HAP-1 (cell line): ENCODE results near the gene PCBP3.
"Not testable (repeated sequence)": the region's sequence is repeated elsewhere in the genome, so short reads cannot be mapped to it uniquely, and the experiment has no call there.

ENCODE experiments used
- DNase-seq, 2 experiments: peaks; one replicate each; pipeline ENCODE4 v3.0.0-alpha.2; 2016 to 2020; ENCODE audit warnings: low spot score in 2 of 2
- H3K27me3 ChIP-seq: fragments of 250-450 bp; sonication (Bioruptor Pico); 2 replicates; pipeline ENCODE4 v1.5.1; 2020; ENCODE audit warnings: low read depth, mild to moderate bottlenecking, moderate library complexity
- H3K36me3 ChIP-seq: fragments of 250-450 bp; sonication (Bioruptor Pico); replicated peaks from 2 replicates; pipeline ENCODE4 v1.5.1; 2020; ENCODE audit warnings: mild to moderate bottlenecking
- H3K4me1 ChIP-seq: fragments of 250-450 bp; sonication (Bioruptor Pico); 2 replicates; pipeline ENCODE4 v1.5.1; 2020; ENCODE audit warnings: mild to moderate bottlenecking
- H3K4me3 ChIP-seq: fragments of 250-450 bp; sonication (Bioruptor Pico); 2 replicates; pipeline ENCODE4 v1.5.1; 2020; ENCODE audit warnings: mild to moderate bottlenecking, moderate library complexity
- H3K9me3 ChIP-seq: fragments of 250-450 bp; sonication (Bioruptor Pico); 2 replicates; pipeline ENCODE4 v1.5.1; 2020; ENCODE audit warnings: mild to moderate bottlenecking, moderate library complexity
- in situ Hi-C: fragments of 300-500 bp; cut with MboI; formaldehyde crosslinking; loops from 3 replicates; pipeline ENCODE4 v1.14.3; 2020; ENCODE audit warnings: low sequenced_read_pairs, inconsistent platforms, mixed read lengths

Gene PCBP3

GRCh38 chr21:45895778-45896370 is 252.3 kb downstream of the PCBP3 start:
- H3K27me3 ChIP-seq, result no peaks in the 10 kb centered on the region
- H3K4me3 ChIP-seq, result no peak overlapping the region
- no peaks in the 10 kb centered on the region for H3K4me1 ChIP-seq
- H3K9me3 ChIP-seq, result no peaks in the 10 kb centered on the region
- H3K36me3 ChIP-seq, result no peaks in the 10 kb centered on the region
- DNase-seq, result no peak
- in situ Hi-C loops, result no loop called here

GRCh38 chr21:45896431-45896830 is 252.9 kb downstream of the PCBP3 start:
- H3K27me3 ChIP-seq, DNase-seq, H3K4me3 ChIP-seq, H3K36me3 ChIP-seq, H3K4me1 ChIP-seq, in situ Hi-C loops, H3K9me3 ChIP-seq: not testable (repeated sequence)

GRCh38 chr21:45897191-45898027 is 253.9 kb downstream of the PCBP3 start:
- no peak for DNase-seq
- Histone ChIP-seq H3K9me3 (no peaks in the 10 kb centered on the region), H3K4me1 (no peaks in the 10 kb centered on the region), H3K4me3 (no peak overlapping the region), H3K36me3 (no peaks in the 10 kb centered on the region), H3K27me3 (no peaks in the 10 kb centered on the region)
- in situ Hi-C loops, result no loop called here

GRCh38 chr21:45898028-45898350 is 254.5 kb downstream of the PCBP3 start:
- in situ Hi-C loops, result no loop called here
- H3K27me3 ChIP-seq, result no peaks in the 10 kb centered on the region

GRCh38 chr21:45898781-45899180 is 255.3 kb downstream of the PCBP3 start:
- H3K4me1 ChIP-seq, result no peaks in the 10 kb centered on the region
- no peak for DNase-seq
- no peak overlapping the region for H3K4me3 ChIP-seq
- no peaks in the 10 kb centered on the region for H3K9me3 ChIP-seq
- in situ Hi-C loops, result no loop called here
- H3K27me3 ChIP-seq, result no peaks in the 10 kb centered on the region
- H3K36me3 ChIP-seq, result no peaks in the 10 kb centered on the region

More at GRCh38 chr21:45898028-45898350, 254.5 kb downstream of the PCBP3 start:
- Histone ChIP-seq H3K4me3 (no peak overlapping the region), H3K36me3 (no peaks in the 10 kb centered on the region), H3K9me3 (no peaks in the 10 kb centered on the region), H3K4me1 (no peaks in the 10 kb centered on the region)
- no peak for DNase-seq

- Histone ChIP-seq H3K4me3 (no peak overlapping the region), H3K9me3 (no peaks in the 10 kb centered on the region), H3K36me3 (no peaks in the 10 kb centered on the region), H3K4me1 (no peaks in the 10 kb centered on the region), H3K27me3 (no peaks in the 10 kb centered on the region)
- no peak for DNase-seq
- in situ Hi-C loops, result no loop called here
Measured at GRCh38 chr21:45899317-45900033, 255.9 kb downstream of the PCBP3 start.

- Histone ChIP-seq H3K4me3 (no peak overlapping the region), H3K4me1 (no peaks in the 10 kb centered on the region), H3K27me3 (no peaks in the 10 kb centered on the region), H3K9me3 (no peaks in the 10 kb centered on the region), H3K36me3 (no peaks in the 10 kb centered on the region)
- no peak for DNase-seq
- in situ Hi-C loops, result no loop called here
Measured at GRCh38 chr21:45900034-45900868, 256.7 kb downstream of the PCBP3 start.

GRCh38 chr21:45901061-45901690 is 257.7 kb downstream of the PCBP3 start:
- H3K36me3 ChIP-seq, result no peaks in the 10 kb centered on the region
- no peak for DNase-seq
- no peaks in the 10 kb centered on the region for H3K9me3 ChIP-seq
- no peak overlapping the region for H3K4me3 ChIP-seq
- in situ Hi-C loops, result no loop called here
- H3K27me3 ChIP-seq, result no peaks in the 10 kb centered on the region
- H3K4me1 ChIP-seq, result no peaks in the 10 kb centered on the region

GRCh38 chr21:45902292-45902995 is 258.9 kb downstream of the PCBP3 start:
- in situ Hi-C loops, result no loop called here
- H3K27me3 ChIP-seq, result no peaks in the 10 kb centered on the region
- no peak for DNase-seq
- H3K4me1 ChIP-seq, result no peaks in the 10 kb centered on the region
- no peaks in the 10 kb centered on the region for H3K9me3 ChIP-seq
- H3K4me3 ChIP-seq, result no peak overlapping the region
- no peaks in the 10 kb centered on the region for H3K36me3 ChIP-seq

GRCh38 chr21:45905196-45905595 is 261.7 kb downstream of the PCBP3 start:
- no peak for DNase-seq
- Histone ChIP-seq H3K4me3 (no peak overlapping the region), H3K27me3 (no peaks in the 10 kb centered on the region), H3K9me3 (no peaks in the 10 kb centered on the region), H3K36me3 (no peaks in the 10 kb centered on the region), H3K4me1 (no peaks in the 10 kb centered on the region)
- in situ Hi-C loops, result no loop called here

- no peak overlapping the region for H3K4me3 ChIP-seq
- no peaks in the 10 kb centered on the region for H3K9me3 ChIP-seq
- no peaks in the 10 kb centered on the region for H3K4me1 ChIP-seq
- no peaks in the 10 kb centered on the region for H3K36me3 ChIP-seq
- in situ Hi-C loops, result no loop called here
- H3K27me3 ChIP-seq, result no peaks in the 10 kb centered on the region
- DNase-seq, result no peak
Measured at GRCh38 chr21:45906196-45906805, 262.8 kb downstream of the PCBP3 start.

GRCh38 chr21:45906859-45907258 is 263.3 kb downstream of the PCBP3 start:
- H3K9me3 ChIP-seq, result no peaks in the 10 kb centered on the region
- no peak overlapping the region for H3K4me3 ChIP-seq

More at GRCh38 chr21:45906859-45907258, 263.3 kb downstream of the PCBP3 start:
- no peaks in the 10 kb centered on the region for H3K27me3 ChIP-seq
- DNase-seq, result no peak
- no peaks in the 10 kb centered on the region for H3K36me3 ChIP-seq
- in situ Hi-C loops, result no loop called here
- no peaks in the 10 kb centered on the region for H3K4me1 ChIP-seq
